Natural killer cell (primary cell): ENCODE data around the gene MBD6. TPM values are rescaled to one million over a fixed set of nuclear protein-coding genes. Genes with fewer than 3 reads are reported as not detected.

Source experiments
- ATAC-seq, 3 donors: fragments of 150-1000 bp in 2 of 3; fragments of 200-7000 bp in 1 of 3; cut with Tn5 transposase; 1 replicate in 1 of 3; 2 replicates in 2 of 3; pipeline ENCODE4 v1.10.0; 2021; ENCODE audit warnings: mild to moderate bottlenecking in 2 of 3, moderate library complexity in 2 of 3
- DNase-seq, 2 donors: peaks; one replicate each; pipeline versions ENCODE4 v3.0.0 to v3.0.0-alpha.2; 2013 to 2021; ENCODE audit warnings: mixed read lengths in 1 of 2
- H3K27ac ChIP-seq: one replicate; pipeline ENCODE4 v1.5.1; 2013; ENCODE audit warnings: mild to moderate bottlenecking, low read length
- H3K27me3 ChIP-seq: one replicate; pipeline ENCODE4 v1.6.1; 2013; ENCODE audit warnings: low read length; ENCODE audit not compliant: control insufficient read depth, insufficient read depth
- H3K36me3 ChIP-seq: one replicate; pipeline ENCODE4 v1.6.1; 2013; ENCODE audit warnings: low read length; ENCODE audit not compliant: control insufficient read depth, insufficient read depth
- H3K4me1 ChIP-seq: one replicate; pipeline ENCODE4 v1.6.1; 2013; ENCODE audit warnings: low read length; ENCODE audit not compliant: control insufficient read depth, insufficient read depth
- H3K4me3 ChIP-seq: one replicate; pipeline ENCODE4 v1.5.1; 2013; ENCODE audit warnings: low read length
- H3K9me3 ChIP-seq: one replicate; pipeline ENCODE4 v1.6.1; 2013; ENCODE audit warnings: low read length; ENCODE audit not compliant: control insufficient read depth, insufficient read depth
- H3K27ac Mint-ChIP-seq, 2 donors: one replicate each; pipeline ENCODE4 v1.8.0; 2022; ENCODE audit warnings: mild to moderate bottlenecking in 2 of 2, mixed read lengths in 2 of 2, moderate library complexity in 1 of 2
- H3K27me3 Mint-ChIP-seq, 2 donors: one replicate each; pipeline ENCODE4 v1.8.0; 2022; ENCODE audit warnings: low read depth in 2 of 2, mixed read lengths in 2 of 2
- H3K36me3 Mint-ChIP-seq: one replicate; pipeline ENCODE4 v1.8.0; 2022; ENCODE audit warnings: mixed read lengths
- H3K4me1 Mint-ChIP-seq, 2 donors: one replicate each; pipeline ENCODE4 v1.8.0; 2022; ENCODE audit warnings: mixed read lengths in 2 of 2
- H3K4me3 Mint-ChIP-seq: one replicate; pipeline ENCODE4 v1.8.0; 2022; ENCODE audit warnings: mild to moderate bottlenecking, moderate library complexity, mixed read lengths
- H3K9me3 Mint-ChIP-seq, 2 donors: one replicate each; pipeline ENCODE4 v1.8.0; 2022; ENCODE audit warnings: mixed read lengths in 2 of 2
- WGBS: methylation state at CpG from one replicate; pipeline ENCODE4 v1.1.7; 2013; ENCODE audit warnings: missing lambda C conversion rate; ENCODE audit not compliant: insufficient coverage; 5-methylcytosine and 5-hydroxymethylcytosine counted together
- intact Hi-C: fragments of 100-400 bp; cut with micrococcal nuclease; formaldehyde crosslinking; loops from one replicate; pipeline ENCODE4 v1.14.2; 2022
- total RNA-seq, 4 donors: library from RNA; stranded (reverse); fragments of 120-200 nt in 1 of 4; gene quantifications; one replicate each; pipeline versions ENCODE4 v1.2.3 to v1.2.4, GENCODE V29; 2013 to 2022
- TF ChIP-seq, protein P1 (sequence below): fragments of 200-600 bp; IDR thresholded peaks from one replicate; pipeline ENCODE4 v1.8.0; 2022; ENCODE audit warnings: antibody characterized with exemption

MBD6 gene
- total RNA-seq, 3 donors from 2014 or later (not counting 1 experiment from before 2014, with no cell fraction given) = 130 to 142 (median 139) TPM

DNA sequence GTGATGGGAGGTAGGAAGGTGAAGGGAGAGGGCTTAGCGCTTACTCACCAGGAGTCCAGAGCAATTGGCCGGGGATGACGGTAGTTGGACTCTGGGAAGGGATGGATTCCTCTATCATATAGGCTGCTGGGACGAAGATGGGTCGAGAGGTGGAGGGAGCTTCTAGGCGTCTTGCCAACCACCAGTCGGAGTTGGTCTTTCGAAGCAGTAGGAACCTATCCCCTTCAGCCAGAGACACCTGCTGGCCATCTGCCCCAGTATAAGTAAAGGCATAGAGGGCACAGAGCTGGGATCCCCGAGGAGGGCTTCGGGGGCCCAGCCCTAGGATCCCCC, 43.6 kb upstream of the MBD6 start:
- H3K27me3 Mint-ChIP-seq = no peaks in the 10 kb centered on the region
- ATAC-seq = peak in 2 of 3 donors; percentile 1 to 3
- peak in 1 of 2 donors; percentile 45 for DNase-seq
- TF ChIP-seq, protein P1, sequence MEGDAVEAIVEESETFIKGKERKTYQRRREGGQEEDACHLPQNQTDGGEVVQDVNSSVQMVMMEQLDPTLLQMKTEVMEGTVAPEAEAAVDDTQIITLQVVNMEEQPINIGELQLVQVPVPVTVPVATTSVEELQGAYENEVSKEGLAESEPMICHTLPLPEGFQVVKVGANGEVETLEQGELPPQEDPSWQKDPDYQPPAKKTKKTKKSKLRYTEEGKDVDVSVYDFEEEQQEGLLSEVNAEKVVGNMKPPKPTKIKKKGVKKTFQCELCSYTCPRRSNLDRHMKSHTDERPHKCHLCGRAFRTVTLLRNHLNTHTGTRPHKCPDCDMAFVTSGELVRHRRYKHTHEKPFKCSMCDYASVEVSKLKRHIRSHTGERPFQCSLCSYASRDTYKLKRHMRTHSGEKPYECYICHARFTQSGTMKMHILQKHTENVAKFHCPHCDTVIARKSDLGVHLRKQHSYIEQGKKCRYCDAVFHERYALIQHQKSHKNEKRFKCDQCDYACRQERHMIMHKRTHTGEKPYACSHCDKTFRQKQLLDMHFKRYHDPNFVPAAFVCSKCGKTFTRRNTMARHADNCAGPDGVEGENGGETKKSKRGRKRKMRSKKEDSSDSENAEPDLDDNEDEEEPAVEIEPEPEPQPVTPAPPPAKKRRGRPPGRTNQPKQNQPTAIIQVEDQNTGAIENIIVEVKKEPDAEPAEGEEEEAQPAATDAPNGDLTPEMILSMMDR = no peak
- H3K27ac Mint-ChIP-seq = peak overlapping the region; percentile 97 to 98
- H3K9me3 Mint-ChIP-seq = no peaks in the 10 kb centered on the region
- peaks cover 67 to 78% of the 10 kb centered on the region in 2 donors for H3K4me1 Mint-ChIP-seq
- peak overlapping the region; percentile 85 for H3K4me3 Mint-ChIP-seq
- Histone ChIP-seq H3K36me3 (peaks cover 12% of the 10 kb centered on the region), H3K4me1 (peaks cover 76% of the 10 kb centered on the region), H3K27ac (peak overlapping the region; percentile 99), H3K4me3 (peak overlapping the region; percentile 57), H3K9me3 (no peaks in the 10 kb centered on the region), H3K27me3 (no peaks in the 10 kb centered on the region)
- 48% methylated on average over 10 of the region's 10 CpGs for WGBS
- peaks cover 9% of the 10 kb centered on the region for H3K36me3 Mint-ChIP-seq
- intact Hi-C loops = loop anchor here (1.0 to 5.0 kb wide), 4 partner anchors 8 to 263 kb away; partner anchors contain the start of gene DDIT3

DNA sequence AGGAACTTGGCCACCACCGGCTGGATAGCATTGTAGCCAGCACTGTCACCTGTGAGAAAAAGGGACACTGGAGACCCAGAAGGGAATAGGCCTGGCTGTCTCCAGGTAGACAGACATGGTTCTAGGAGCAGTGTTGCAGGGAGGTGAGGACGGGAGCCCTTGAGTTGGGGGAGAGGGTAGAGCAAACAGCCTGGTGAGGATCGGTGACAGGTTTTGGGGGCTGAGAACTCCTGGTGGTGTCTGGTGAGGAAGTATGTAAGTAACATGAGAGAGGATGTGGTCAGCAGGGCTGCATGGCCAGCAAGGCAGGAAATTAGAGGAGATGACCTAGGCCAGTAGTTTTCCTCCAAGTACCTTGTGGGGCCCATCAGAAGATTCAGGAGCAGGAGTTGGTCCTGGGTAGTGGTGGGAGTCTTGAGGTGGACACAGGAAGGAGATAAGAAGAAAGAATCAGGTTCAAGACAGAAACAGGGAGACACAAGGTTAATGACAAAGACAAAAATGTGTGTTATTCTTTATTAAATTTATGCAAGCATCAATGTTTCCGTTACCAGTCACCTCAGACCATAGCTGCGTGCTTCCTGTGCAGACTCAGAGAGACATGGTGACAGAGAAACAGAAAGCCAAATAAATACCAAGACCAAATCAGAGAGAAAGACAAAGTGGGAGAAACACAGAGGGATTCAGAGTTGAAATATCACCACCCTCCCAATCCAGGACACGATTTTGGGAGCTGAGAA, 43.1 kb upstream of the MBD6 start, which contains the start of gene ARHGAP9:
TSS of gene ARHGAP9 (minus strand) at position 491 of the 740 bp plus-strand sequence. CDS start at position 31, 460 bp downstream.
- Histone ChIP-seq H3K4me3 (peak within 1 kb of the TSS; percentile 57), H3K27ac (peak within 1 kb of the TSS; percentile 99), H3K27me3 (no peaks in the 10 kb centered on the region), H3K4me1 (peaks cover 70% of the 10 kb centered on the region), H3K9me3 (no peaks in the 10 kb centered on the region), H3K36me3 (peaks cover 7% of the 10 kb centered on the region)
- peaks cover 62 to 72% of the 10 kb centered on the region in 2 donors for H3K4me1 Mint-ChIP-seq
- no peaks in the 10 kb centered on the region for H3K27me3 Mint-ChIP-seq
- intact Hi-C loops = loop anchor here (1.0 to 5.0 kb wide), 4 partner anchors 8 to 263 kb away; partner anchors contain the start of gene DDIT3
- H3K27ac Mint-ChIP-seq = peak within 1 kb of the TSS; percentile 97 to 98
- peak within 1 kb of the TSS; percentile 85 for H3K4me3 Mint-ChIP-seq
- TF ChIP-seq, protein P1 = no peak
- DNase-seq (peak; percentile 69 to 90), ATAC-seq (peak; percentile 51 to 78 (median 69))
- no peaks in the 10 kb centered on the region for H3K9me3 Mint-ChIP-seq
- WGBS = 10% methylated on average over 4 of the region's 6 CpGs
- H3K36me3 Mint-ChIP-seq = peaks cover 4% of the 10 kb centered on the region

DNA sequence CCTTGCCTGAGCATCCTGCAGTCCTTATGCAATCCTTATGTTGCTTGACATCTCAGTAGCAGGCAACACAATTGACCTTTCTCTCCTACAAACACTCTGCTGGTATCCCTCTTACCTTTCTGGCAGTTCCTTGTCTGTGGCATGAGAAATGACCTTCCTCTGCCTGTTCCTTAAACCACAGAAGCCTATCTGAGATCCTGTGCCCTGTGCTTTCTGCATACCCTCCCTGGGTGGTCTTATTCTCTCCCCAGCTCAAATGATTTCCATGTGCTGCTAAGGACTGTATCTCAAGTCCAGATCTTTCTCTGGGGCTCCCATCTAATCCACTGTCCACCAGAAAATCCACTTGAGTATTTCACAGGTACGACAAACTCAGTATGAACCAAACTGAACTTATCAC, 41.0 kb upstream of the MBD6 start:
- Mint-ChIP-seq H3K36me3 (no peaks in the 10 kb centered on the region), H3K4me1 (peaks cover 50 to 58% of the 10 kb centered on the region in 2 donors), H3K27ac (peak overlapping the region; percentile 97 to 98), H3K4me3 (peak overlapping the region; percentile 85), H3K9me3 (no peaks in the 10 kb centered on the region), H3K27me3 (no peaks in the 10 kb centered on the region)
- Histone ChIP-seq H3K27me3 (no peaks in the 10 kb centered on the region), H3K4me3 (no peak overlapping the region), H3K27ac (peak overlapping the region; percentile 99), H3K36me3 (no peaks in the 10 kb centered on the region), H3K9me3 (no peaks in the 10 kb centered on the region), H3K4me1 (peaks cover 50% of the 10 kb centered on the region)
- ATAC-seq (no peak), DNase-seq (no peak)
- intact Hi-C loops = no loop called here
- TF ChIP-seq, protein P1 = no peak
- 100% methylated on average over 1 of the region's 1 CpG for WGBS
